Uterus (tissue), 4 donors: ENCODE data around the gene TNFRSF18. TPM values are rescaled to one million over a fixed set of nuclear protein-coding genes. Genes with fewer than 3 reads are reported as not detected.

Experiments used
- DNase-seq, 2 donors: peaks; one replicate each; pipeline ENCODE4 v3.0.0-alpha.2; 2019 to 2020
- H3K27ac ChIP-seq, 2 donors: fragments of 200-600 bp; sonication (generic); 1 replicate in 1 of 2; 2 replicates in 1 of 2; pipeline ENCODE4 v1.5.1; 2016 to 2018
- H3K27me3 ChIP-seq, 2 donors: fragments of 200-600 bp; sonication (generic); one replicate each; pipeline ENCODE4 v1.5.1; 2018 to 2019; ENCODE audit warnings: control low read depth in 1 of 2
- H3K36me3 ChIP-seq, 2 donors: fragments of 200-600 bp; sonication (generic); one replicate each; pipeline ENCODE4 v1.5.1; 2019; ENCODE audit warnings: control low read depth in 1 of 2
- H3K4me1 ChIP-seq, 2 donors: fragments of 200-600 bp; sonication (generic); one replicate each; pipeline ENCODE4 v1.5.1; 2018 to 2019; ENCODE audit warnings: control low read depth in 1 of 2
- H3K4me3 ChIP-seq, 2 donors: fragments of 200-600 bp; sonication (generic); 1 replicate in 1 of 2; 2 replicates in 1 of 2; pipeline ENCODE4 v1.5.1; 2018 to 2019; ENCODE audit warnings: mild to moderate bottlenecking in 1 of 2
- H3K9me3 ChIP-seq, 2 donors: fragments of 200-600 bp; sonication (generic); one replicate each; pipeline ENCODE4 v1.5.1; 2019; ENCODE audit warnings: control low read depth in 1 of 2
- POLR2A ChIP-seq, 2 donors: fragments of 450-650 bp; IDR thresholded peaks; one replicate each; pipeline ENCODE4 v1.6.1; 2016; ENCODE audit warnings: antibody characterized with exemption in 2 of 2, mild to moderate bottlenecking in 1 of 2, moderate library complexity in 1 of 2
- intact Hi-C: fragments of 100-400 bp; cut with DNase I; formaldehyde crosslinking; loops from one replicate; pipeline ENCODE4 v1.15.1; 2023; ENCODE audit warnings: low total_unique reads
- total RNA-seq, 4 donors: library from RNA; depleted of rRNA in 3 of 4; stranded (reverse); fragments of >200 nt in 3 of 4; gene quantifications; one replicate each; pipeline versions ENCODE4 v1.1.0 to v1.2.4, GENCODE V29; 2014 to 2023
- TF ChIP-seq, protein P1 (sequence below), 4 experiments: fragments of 200-600 bp in 2 of 4; fragments of 450-650 bp in 2 of 4; sonication (generic) in 2 of 4; IDR thresholded peaks; one replicate each; pipeline ENCODE4 v1.5.1; 2016 to 2019; ENCODE audit warnings: antibody characterized with exemption in 4 of 4, mild to moderate bottlenecking in 2 of 4, moderate library complexity in 1 of 4
- donor health status: DM: yes; HTN: yes; CAD: no.

The TNFRSF18 gene
- total RNA-seq, 4 donors from 2014 or later = 0.37 to 2.6 TPM; not detected in 2

DNA sequence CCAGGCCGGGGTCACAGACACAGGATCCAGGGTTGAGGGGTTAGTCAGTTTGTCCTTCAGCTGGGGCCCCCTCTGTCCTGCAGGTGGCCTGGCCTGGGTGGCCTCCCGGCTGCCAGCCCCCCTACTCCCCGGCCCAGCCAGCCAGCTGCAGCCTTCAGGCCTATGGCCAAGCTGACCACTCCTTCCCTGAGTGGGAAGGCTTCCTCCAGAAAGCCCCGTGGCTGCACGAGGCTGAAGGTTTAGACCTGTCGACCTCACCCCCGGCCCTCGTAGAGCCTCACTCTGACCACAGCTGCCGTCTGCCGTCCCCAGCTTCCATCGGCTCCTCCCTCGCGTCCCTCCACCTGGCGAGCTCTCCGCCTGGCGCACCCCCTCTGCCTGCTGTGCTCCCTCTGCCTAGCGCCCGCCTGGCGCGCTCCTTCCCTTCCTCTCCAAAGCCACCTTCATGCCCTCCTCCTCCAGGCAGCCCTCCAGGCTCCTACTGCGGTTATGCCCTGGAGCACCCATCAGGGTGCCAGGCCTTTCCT is 23.1 kb downstream of the TNFRSF18 start:
- intact Hi-C loops = no loop called here
- no peaks in the 10 kb centered on the region for H3K27me3 ChIP-seq
- TF ChIP-seq, protein P1, sequence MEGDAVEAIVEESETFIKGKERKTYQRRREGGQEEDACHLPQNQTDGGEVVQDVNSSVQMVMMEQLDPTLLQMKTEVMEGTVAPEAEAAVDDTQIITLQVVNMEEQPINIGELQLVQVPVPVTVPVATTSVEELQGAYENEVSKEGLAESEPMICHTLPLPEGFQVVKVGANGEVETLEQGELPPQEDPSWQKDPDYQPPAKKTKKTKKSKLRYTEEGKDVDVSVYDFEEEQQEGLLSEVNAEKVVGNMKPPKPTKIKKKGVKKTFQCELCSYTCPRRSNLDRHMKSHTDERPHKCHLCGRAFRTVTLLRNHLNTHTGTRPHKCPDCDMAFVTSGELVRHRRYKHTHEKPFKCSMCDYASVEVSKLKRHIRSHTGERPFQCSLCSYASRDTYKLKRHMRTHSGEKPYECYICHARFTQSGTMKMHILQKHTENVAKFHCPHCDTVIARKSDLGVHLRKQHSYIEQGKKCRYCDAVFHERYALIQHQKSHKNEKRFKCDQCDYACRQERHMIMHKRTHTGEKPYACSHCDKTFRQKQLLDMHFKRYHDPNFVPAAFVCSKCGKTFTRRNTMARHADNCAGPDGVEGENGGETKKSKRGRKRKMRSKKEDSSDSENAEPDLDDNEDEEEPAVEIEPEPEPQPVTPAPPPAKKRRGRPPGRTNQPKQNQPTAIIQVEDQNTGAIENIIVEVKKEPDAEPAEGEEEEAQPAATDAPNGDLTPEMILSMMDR (IDR thresholded peaks at IDR 0.05) = no peak
- TF ChIP-seq POLR2A (IDR thresholded peaks at IDR 0.05) = no peak
- no peaks in the 10 kb centered on the region for H3K36me3 ChIP-seq
- H3K9me3 ChIP-seq = no peaks in the 10 kb centered on the region
- no peak for DNase-seq
- H3K4me1 ChIP-seq = no peaks in the 10 kb centered on the region
- H3K27ac ChIP-seq = no peak overlapping the region
- H3K4me3 ChIP-seq = no peak overlapping the region

DNA sequence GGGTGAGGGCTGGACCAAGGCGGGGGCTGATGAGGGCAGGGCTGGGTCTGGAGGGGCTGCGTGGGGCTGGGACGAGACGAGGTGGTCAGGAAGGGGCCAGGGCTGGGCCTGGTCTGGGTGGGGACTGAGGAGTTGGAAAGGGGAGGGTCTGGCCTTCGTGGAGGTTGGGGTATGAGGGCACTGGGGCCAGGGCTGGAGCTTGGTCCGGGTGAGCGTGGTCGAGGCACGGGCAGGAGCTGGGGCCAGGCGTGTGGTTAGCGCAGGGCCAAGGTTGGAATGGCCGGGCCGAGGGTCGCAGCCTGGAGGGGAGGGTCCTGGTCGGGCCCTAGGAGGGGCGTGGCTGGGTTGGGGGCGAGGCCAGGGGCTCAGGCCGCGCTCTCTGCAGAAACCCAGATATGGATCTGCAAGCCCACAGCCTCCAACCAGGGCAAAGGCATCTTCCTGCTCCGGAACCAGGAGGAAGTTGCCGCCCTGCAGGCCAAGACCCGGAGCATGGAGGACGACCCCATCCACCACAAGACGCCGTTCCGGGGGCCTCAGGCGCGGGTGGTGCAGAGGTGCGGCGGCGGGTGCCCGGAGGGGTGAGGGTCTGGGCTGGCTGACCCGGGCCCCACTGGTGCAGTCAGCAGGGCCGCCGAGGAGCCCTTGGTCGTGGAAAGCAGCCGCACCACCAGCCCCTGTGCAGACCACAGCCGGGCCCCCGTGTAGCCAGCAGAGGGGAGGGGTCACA is 23.7 kb downstream of the TNFRSF18 start:
- H3K9me3 ChIP-seq = no peaks in the 10 kb centered on the region
- H3K4me3 ChIP-seq = no peak overlapping the region
- H3K36me3 ChIP-seq = no peaks in the 10 kb centered on the region
- intact Hi-C loops = no loop called here
- H3K27ac ChIP-seq = no peak overlapping the region
- TF ChIP-seq, protein P1 (IDR thresholded peaks at IDR 0.05) = no peak
- no peak for TF ChIP-seq POLR2A (IDR thresholded peaks at IDR 0.05)
- no peak for DNase-seq
- no peaks in the 10 kb centered on the region for H3K4me1 ChIP-seq
- no peaks in the 10 kb centered on the region for H3K27me3 ChIP-seq

DNA sequence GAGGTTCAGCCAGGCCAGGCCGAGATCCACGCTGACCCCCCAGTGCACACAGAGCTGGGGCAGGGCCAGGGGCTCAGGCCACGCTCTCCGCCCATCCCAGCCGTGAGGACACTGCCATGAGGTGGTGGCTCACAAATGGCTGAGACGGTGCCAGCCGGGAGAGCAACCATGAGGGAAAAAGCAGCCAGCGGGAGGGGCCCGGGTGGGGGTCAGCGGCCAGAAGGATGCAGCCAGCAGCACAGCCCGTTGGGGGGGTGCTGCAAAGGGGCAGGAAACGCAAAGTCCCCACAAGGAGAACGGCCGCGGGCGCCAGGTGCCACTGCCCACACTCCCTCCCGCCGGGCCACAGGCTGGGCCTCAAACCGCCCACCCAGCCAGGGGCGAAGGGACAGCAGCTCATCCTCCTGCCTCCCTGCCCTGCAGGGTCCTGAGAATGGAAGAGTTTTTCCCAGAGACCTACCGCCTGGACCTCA is 24.4 kb downstream of the TNFRSF18 start:
- Histone ChIP-seq H3K4me1 (no peaks in the 10 kb centered on the region), H3K27me3 (no peaks in the 10 kb centered on the region), H3K9me3 (no peaks in the 10 kb centered on the region), H3K27ac (no peak overlapping the region), H3K36me3 (no peaks in the 10 kb centered on the region), H3K4me3 (no peak overlapping the region)
- no peak for DNase-seq
- TF ChIP-seq POLR2A (IDR thresholded peaks at IDR 0.05) = no peak
- TF ChIP-seq, protein P1 (IDR thresholded peaks at IDR 0.05) = no peak
- intact Hi-C loops = no loop called here

DNA sequence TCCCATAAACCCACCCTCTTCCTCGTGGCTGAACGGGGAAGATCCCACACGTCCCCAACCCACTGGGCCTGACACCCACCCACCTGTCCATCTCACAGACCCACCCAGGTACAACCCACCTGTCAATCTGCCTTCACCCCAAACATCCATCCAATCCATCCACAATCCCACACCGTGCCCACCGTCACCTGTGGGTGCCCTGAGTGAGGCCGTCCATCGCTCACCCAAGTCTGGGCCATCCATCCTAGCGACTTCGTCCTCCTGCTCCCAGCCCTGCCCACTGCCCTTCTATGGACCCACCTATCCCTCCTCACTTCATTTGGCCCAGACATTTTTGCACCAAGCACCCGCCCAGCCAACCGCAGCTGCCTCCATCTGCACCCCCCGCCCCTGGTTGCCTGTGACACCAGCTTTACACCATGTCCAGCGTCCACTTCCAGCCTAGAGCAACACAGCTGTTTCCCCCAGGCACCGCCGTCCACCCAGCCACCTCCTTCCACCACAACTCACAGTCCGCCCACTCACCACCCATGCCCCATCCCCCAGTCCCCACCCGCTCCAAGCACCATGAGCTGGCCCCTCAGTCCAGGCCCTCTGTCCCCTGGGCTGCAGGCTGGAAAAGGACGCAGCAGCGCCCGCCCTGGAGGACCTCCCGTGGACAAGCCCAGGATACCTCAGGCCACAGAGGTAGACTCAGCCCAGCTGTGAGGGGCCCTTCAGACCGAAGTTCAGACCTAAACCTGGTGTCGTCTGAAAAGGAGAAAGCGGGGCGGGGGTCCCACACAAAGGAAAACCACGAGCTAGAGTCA is 25.1 kb downstream of the TNFRSF18 start:
- Histone ChIP-seq H3K27ac (no peak overlapping the region), H3K4me1 (no peaks in the 10 kb centered on the region), H3K9me3 (no peaks in the 10 kb centered on the region), H3K27me3 (no peaks in the 10 kb centered on the region), H3K36me3 (no peaks in the 10 kb centered on the region), H3K4me3 (no peak overlapping the region)
- no peak for DNase-seq
- TF ChIP-seq, protein P1 (IDR thresholded peaks at IDR 0.05) = no peak
- no peak for TF ChIP-seq POLR2A (IDR thresholded peaks at IDR 0.05)
- intact Hi-C loops = no loop called here
